IMR-90 (cell line): ENCODE measurements around the gene DRC7. TPM values are rescaled to one million over a fixed set of nuclear protein-coding genes. Genes with fewer than 3 reads are reported as not detected.

Experiments
- ATAC-seq: fragments of 200-7000 bp; cut with Tn5 transposase; 2 replicates; pipeline ENCODE4 v1.9.1; 2020; ENCODE audit warnings: low read depth, mild to moderate bottlenecking, moderate library complexity
- BruUV-seq: library from RNA; stranded (reverse); fragments of 400-500 nt; replicated peaks from 2 replicates; lab custom pipeline; 2021; lab: Mats Ljungman, UMichigan
- CTCF ChIA-PET: fragments of 300-600 bp; formaldehyde crosslinking; extraction: SDS; loops from one replicate; lab custom pipeline; 2021; ENCODE audit warnings: antibody characterized with exemption; lab: Yijun Ruan, JAX
- POLR2A ChIA-PET: fragments of 300-600 bp; sonication (Branson Sonifier 250); formaldehyde crosslinking; loops from one replicate; lab custom pipeline; 2022; ENCODE audit warnings: antibody characterized with exemption; ENCODE audit not compliant: unreplicated experiment; lab: Charles Lee
- DNase-seq: peaks from one replicate; pipeline ENCODE4 v3.0.0; 2013
- H2AFZ ChIP-seq: replicated peaks from 2 replicates; pipeline ENCODE3; 2013; ENCODE audit warnings: low read length, mild to moderate bottlenecking; ENCODE audit not compliant: poor library complexity
- H2AK5ac ChIP-seq: 2 replicates; pipeline ENCODE4 v1.6.1; 2013; ENCODE audit warnings: low read depth, low read length, inconsistent platforms
- H2AK9ac ChIP-seq: replicated peaks from 2 replicates; pipeline ENCODE3; 2013; ENCODE audit warnings: mild to moderate bottlenecking, low read depth, low read length, moderate library complexity; ENCODE audit not compliant: poor library complexity
- H2BK120ac ChIP-seq: 2 replicates; pipeline ENCODE4 v1.6.1; 2013; ENCODE audit warnings: low read depth, low read length, inconsistent platforms
- H2BK15ac ChIP-seq: 3 replicates; pipeline ENCODE4 v1.6.1; 2013; ENCODE audit warnings: low read depth, low read length, inconsistent platforms
- H2BK20ac ChIP-seq: 2 replicates; pipeline ENCODE4 v1.6.1; 2013; ENCODE audit warnings: low read depth, mild to moderate bottlenecking, inconsistent platforms, low read length, moderate library complexity
- H2BK5ac ChIP-seq: 2 replicates; pipeline ENCODE4 v1.6.1; 2013; ENCODE audit warnings: mild to moderate bottlenecking, low read depth, low read length, inconsistent platforms; ENCODE audit not compliant: poor library complexity, severe bottlenecking
- H3K14ac ChIP-seq: replicated peaks from 2 replicates; pipeline ENCODE4 v1.6.1; 2013; ENCODE audit warnings: low read depth, low read length, inconsistent platforms
- H3K18ac ChIP-seq: 2 replicates; pipeline ENCODE4 v1.6.1; 2013; ENCODE audit warnings: low read depth, low read length, control low read depth
- H3K23ac ChIP-seq: 2 replicates; pipeline ENCODE4 v1.6.1; 2013; ENCODE audit warnings: low read depth, low read length, inconsistent platforms
- H3K27ac ChIP-seq: 2 replicates; pipeline ENCODE4 v1.5.1; 2013; ENCODE audit warnings: mild to moderate bottlenecking, control low read depth, low read length; ENCODE audit not compliant: insufficient read depth
- H3K27me3 ChIP-seq: 2 replicates; pipeline ENCODE4 v1.6.1; 2013; ENCODE audit warnings: low read length; ENCODE audit not compliant: control insufficient read depth, insufficient read depth
- H3K36me3 ChIP-seq: 2 replicates; pipeline ENCODE4 v1.6.1; 2013; ENCODE audit warnings: low read length, mixed read lengths; ENCODE audit not compliant: control insufficient read depth, insufficient read depth
- H3K4ac ChIP-seq: 2 replicates; pipeline ENCODE4 v1.6.1; 2013; ENCODE audit warnings: low read depth, low read length, inconsistent platforms
- H3K4me1 ChIP-seq: 2 replicates; pipeline ENCODE4 v1.6.1; 2013; ENCODE audit warnings: low read length, mixed read lengths; ENCODE audit not compliant: control insufficient read depth, insufficient read depth
- H3K4me2 ChIP-seq: 2 replicates; pipeline ENCODE4 v1.6.1; 2013; ENCODE audit warnings: low read depth, mild to moderate bottlenecking, control low read depth, low read length, moderate library complexity
- H3K4me3 ChIP-seq: 2 replicates; pipeline ENCODE4 v1.5.1; 2013; ENCODE audit warnings: low read depth, mild to moderate bottlenecking, control low read depth, low read length, moderate library complexity; ENCODE audit not compliant: insufficient read depth
- H3K56ac ChIP-seq: 2 replicates; pipeline ENCODE4 v1.6.1; 2013; ENCODE audit warnings: low read length, inconsistent platforms; ENCODE audit not compliant: insufficient read depth; ENCODE audit errors: extremely low read depth
- H3K79me1 ChIP-seq, 2 experiments: 2 replicates each; pipeline ENCODE4 v1.6.1; 2013; ENCODE audit warnings: low read length in 2 of 2, inconsistent platforms in 1 of 2, low read depth in 1 of 2
- H3K9ac ChIP-seq: 2 replicates; pipeline ENCODE4 v1.6.1; 2013; ENCODE audit warnings: low read depth, low read length, control low read depth
- H3K9me1 ChIP-seq: 2 replicates; pipeline ENCODE4 v1.6.1; 2013; ENCODE audit warnings: low read length, inconsistent platforms; ENCODE audit not compliant: insufficient read depth
- H3K9me3 ChIP-seq: 2 replicates; pipeline ENCODE4 v1.6.1; 2013; ENCODE audit warnings: low read length; ENCODE audit not compliant: control insufficient read depth, insufficient read depth
- H4K20me1 ChIP-seq: 2 replicates; pipeline ENCODE4 v1.6.1; 2013; ENCODE audit warnings: low read length, inconsistent platforms; ENCODE audit not compliant: insufficient read depth
- H4K5ac ChIP-seq: 2 replicates; pipeline ENCODE4 v1.6.1; 2013; ENCODE audit warnings: mild to moderate bottlenecking, low read depth, low read length, control low read depth
- H4K8ac ChIP-seq, 2 experiments: 2 replicates each; pipeline ENCODE4 v1.6.1; 2013; ENCODE audit warnings: low read depth in 2 of 2, low read length in 2 of 2, control low read depth in 1 of 2, inconsistent platforms in 1 of 2
- H4K91ac ChIP-seq: 2 replicates; pipeline ENCODE4 v1.6.1; 2013; ENCODE audit warnings: low read depth, low read length, inconsistent platforms; ENCODE audit not compliant: insufficient read depth
- BHLHE40 ChIP-seq: fragments of 150-350 bp; IDR thresholded peaks from 2 replicates; pipeline ENCODE4 v1.6.1; 2016; ENCODE audit warnings: mild to moderate bottlenecking, low read depth, low read length
- CEBPB ChIP-seq: IDR thresholded peaks from 2 replicates; pipeline ENCODE4 v1.6.1; 2012; ENCODE audit warnings: low read depth, low read length, improper control_type of control experiment
- CHD1 ChIP-seq: IDR thresholded peaks from 2 replicates; pipeline ENCODE4 v1.6.1; 2012; ENCODE audit warnings: low read depth, low read length, improper control_type of control experiment
- MAFK ChIP-seq: IDR thresholded peaks from 2 replicates; pipeline ENCODE4 v1.6.1; 2012; ENCODE audit warnings: low read depth, low read length, improper control_type of control experiment
- MXI1 ChIP-seq: IDR thresholded peaks from 2 replicates; pipeline ENCODE4 v1.6.1; 2012; ENCODE audit warnings: low read depth, mild to moderate bottlenecking, low read length, moderate library complexity, borderline replicate concordance
- NFE2L2 ChIP-seq: fragments of 150-350 bp; IDR thresholded peaks from 2 replicates; pipeline ENCODE4 v1.6.1; 2016; ENCODE audit warnings: low read depth, mild to moderate bottlenecking, low read length
- RAD21 ChIP-seq: IDR thresholded peaks from 2 replicates; pipeline ENCODE4 v1.6.1; 2012; ENCODE audit warnings: low read length, improper control_type of control experiment
- RCOR1 ChIP-seq: IDR thresholded peaks from 2 replicates; pipeline ENCODE4 v1.6.1; 2012; ENCODE audit warnings: mild to moderate bottlenecking, low read length, improper control_type of control experiment; ENCODE audit not compliant: insufficient replicate concordance
- SMC3 ChIP-seq: fragments of 150-350 bp; IDR thresholded peaks from 2 replicates; pipeline ENCODE4 v1.6.1; 2016; ENCODE audit warnings: low read depth, mild to moderate bottlenecking, antibody characterized with exemption, low read length, moderate library complexity
- WGBS, 2 experiments: methylation state at CpG; one replicate each; pipeline versions ENCODE4 v1.1.5 to v1.1.7; 2013; ENCODE audit warnings: missing lambda C conversion rate in 2 of 2; ENCODE audit not compliant: insufficient read length in 1 of 2; ENCODE audit errors: extremely low coverage in 2 of 2; 5-methylcytosine and 5-hydroxymethylcytosine counted together
- dilution Hi-C: fragments of 300-500 bp; cut with HindIII; formaldehyde crosslinking; loops from one replicate; pipeline ENCODE4 v1.14.3; 2018; ENCODE audit warnings: low sequenced_read_pairs; ENCODE audit not compliant: unreplicated experiment
- in situ Hi-C: fragments of 300-500 bp; cut with MboI; formaldehyde crosslinking; loops from 3 replicates; pipeline ENCODE4 v1.14.3; 2019; ENCODE audit warnings: low sequenced_read_pairs, inconsistent platforms, mixed read lengths
- intact Hi-C: fragments of 100-400 bp; cut with micrococcal nuclease; formaldehyde crosslinking; loops from 2 replicates; pipeline ENCODE4 v1.10.0; 2022
- polyA plus RNA-seq, 3 experiments: library from polyadenylated mRNA; depleted of rRNA; stranded (reverse); fragments of >200 nt; gene quantifications; 2 replicates each; pipeline ENCODE4 v1.2.3, GENCODE V29; 2012; ENCODE audit warnings: low replicate concordance in 1 of 3
- total RNA-seq: library from RNA; depleted of rRNA; stranded (reverse); fragments of >200 nt; gene quantifications from 2 replicates; pipeline ENCODE4 v1.2.3, GENCODE V29; 2012
- TF ChIP-seq, protein P1 (sequence below): fragments of 150-350 bp; IDR thresholded peaks from 2 replicates; pipeline ENCODE4 v1.6.1; 2016; ENCODE audit warnings: low read depth, mild to moderate bottlenecking, low read length, moderate library complexity, borderline replicate concordance
- TF ChIP-seq, protein P2 (sequence below): conservative IDR thresholded peaks from 2 replicates; pipeline ENCODE4 v1.5.1; 2012; ENCODE audit warnings: mild to moderate bottlenecking, low read depth, low read length, improper control_type of control experiment

Gene DRC7
- total and polyA plus RNA-seq, 2 of the 4 experiments (the other 2 are of a cell fraction): not detected

DNA sequence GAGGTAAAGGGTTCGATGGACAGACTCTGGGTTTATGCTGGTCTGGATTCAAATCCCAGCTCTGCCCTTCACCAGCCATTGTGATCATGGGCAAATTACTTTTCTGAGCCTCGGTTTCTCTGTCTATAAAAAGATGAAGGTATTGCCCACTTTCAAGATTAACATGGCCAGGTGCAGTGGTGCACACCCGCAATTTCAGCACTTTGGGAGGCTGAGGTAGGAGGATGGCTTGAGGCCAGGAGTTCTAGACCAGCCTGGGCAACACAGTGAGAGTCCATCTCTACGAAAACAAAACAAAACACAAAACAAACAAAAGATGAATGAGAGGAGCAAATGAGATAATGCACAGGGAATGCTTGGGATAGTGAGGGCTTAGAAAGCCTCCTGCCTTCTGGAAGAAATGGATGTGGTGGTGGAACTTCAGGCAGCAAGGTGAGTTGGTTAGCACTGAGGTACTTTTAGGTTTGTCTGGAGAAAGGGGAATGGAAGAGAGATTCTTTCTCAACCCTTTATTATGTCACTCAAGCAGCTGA lies 18.0 kb upstream of the DRC7 start:
- DNase-seq (no peak), ATAC-seq (no peak)
- Histone ChIP-seq H3K4me1 (no peaks in the 10 kb centered on the region), H2BK20ac (no peak overlapping the region), H2AFZ (no peak overlapping the region), H4K5ac (no peak overlapping the region), H3K14ac (no peak overlapping the region), H3K4me2 (no peak overlapping the region), H2BK5ac (no peak overlapping the region), H2AK9ac (no peak overlapping the region), H3K18ac (no peak overlapping the region), H2BK120ac (no peak overlapping the region), H4K91ac (no peak overlapping the region), H3K27me3 (peaks cover 72% of the 10 kb centered on the region), H3K9me1 (no peaks in the 10 kb centered on the region; the same call in 1 of the 2 replicates), H3K79me1 (no peaks in the 10 kb centered on the region), H3K36me3 (no peaks in the 10 kb centered on the region), H4K8ac (no peak overlapping the region), H3K4me3 (no peak overlapping the region), H2BK15ac (no peak overlapping the region), H3K4ac (no peak overlapping the region), H4K20me1 (no peaks in the 10 kb centered on the region), H3K27ac (no peak overlapping the region), H3K9ac (no peak overlapping the region), H3K56ac (no peak overlapping the region), H3K23ac (no peak overlapping the region), H2AK5ac (no peak overlapping the region), H3K9me3 (no peaks in the 10 kb centered on the region)
- dilution Hi-C loops (no loop called here), in situ Hi-C loops (no loop called here), intact Hi-C loops (no loop called here)
- BruUV-seq: no TSS peak
- ChIA-PET POLR2A (no interaction called here), CTCF (no interaction called here)
- TF ChIP-seq SMC3 (no peak), NFE2L2 (no peak), RAD21 (no peak), RCOR1 (no peak), BHLHE40 (no peak), MAFK (no peak), CEBPB (no peak), CHD1 (no peak), MXI1 (no peak)
- TF ChIP-seq, protein P1, sequence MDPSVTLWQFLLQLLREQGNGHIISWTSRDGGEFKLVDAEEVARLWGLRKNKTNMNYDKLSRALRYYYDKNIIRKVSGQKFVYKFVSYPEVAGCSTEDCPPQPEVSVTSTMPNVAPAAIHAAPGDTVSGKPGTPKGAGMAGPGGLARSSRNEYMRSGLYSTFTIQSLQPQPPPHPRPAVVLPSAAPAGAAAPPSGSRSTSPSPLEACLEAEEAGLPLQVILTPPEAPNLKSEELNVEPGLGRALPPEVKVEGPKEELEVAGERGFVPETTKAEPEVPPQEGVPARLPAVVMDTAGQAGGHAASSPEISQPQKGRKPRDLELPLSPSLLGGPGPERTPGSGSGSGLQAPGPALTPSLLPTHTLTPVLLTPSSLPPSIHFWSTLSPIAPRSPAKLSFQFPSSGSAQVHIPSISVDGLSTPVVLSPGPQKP: no peak
- TF ChIP-seq, protein P2, sequence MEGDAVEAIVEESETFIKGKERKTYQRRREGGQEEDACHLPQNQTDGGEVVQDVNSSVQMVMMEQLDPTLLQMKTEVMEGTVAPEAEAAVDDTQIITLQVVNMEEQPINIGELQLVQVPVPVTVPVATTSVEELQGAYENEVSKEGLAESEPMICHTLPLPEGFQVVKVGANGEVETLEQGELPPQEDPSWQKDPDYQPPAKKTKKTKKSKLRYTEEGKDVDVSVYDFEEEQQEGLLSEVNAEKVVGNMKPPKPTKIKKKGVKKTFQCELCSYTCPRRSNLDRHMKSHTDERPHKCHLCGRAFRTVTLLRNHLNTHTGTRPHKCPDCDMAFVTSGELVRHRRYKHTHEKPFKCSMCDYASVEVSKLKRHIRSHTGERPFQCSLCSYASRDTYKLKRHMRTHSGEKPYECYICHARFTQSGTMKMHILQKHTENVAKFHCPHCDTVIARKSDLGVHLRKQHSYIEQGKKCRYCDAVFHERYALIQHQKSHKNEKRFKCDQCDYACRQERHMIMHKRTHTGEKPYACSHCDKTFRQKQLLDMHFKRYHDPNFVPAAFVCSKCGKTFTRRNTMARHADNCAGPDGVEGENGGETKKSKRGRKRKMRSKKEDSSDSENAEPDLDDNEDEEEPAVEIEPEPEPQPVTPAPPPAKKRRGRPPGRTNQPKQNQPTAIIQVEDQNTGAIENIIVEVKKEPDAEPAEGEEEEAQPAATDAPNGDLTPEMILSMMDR: no peak
- no CpG with 5 or more reads among the region's 4 CpGs for WGBS, 2 experiments
